HG02870 (cell line): Measurements from ENCODE around the gene GTF3C2.
"Not testable (repeated sequence)": the region's sequence is repeated elsewhere in the genome, so short reads cannot be mapped to it uniquely, and the experiment has no call there.

Source experiments
- ATAC-seq: cut with Tn5 transposase; IDR thresholded peaks from one replicate; pipeline ENCODE4 v1.9.1; 2021; ENCODE audit warnings: mild to moderate bottlenecking, moderate library complexity; ENCODE audit not compliant: unreplicated experiment

The GTF3C2 gene

GRCh38 chr2:27375513-27376099, 19.0 kb upstream of the GTF3C2 start:
- no peak for ATAC-seq

- no peak for ATAC-seq
Measured at GRCh38 chr2:27373567-27373966, 17.0 kb upstream of the GTF3C2 start.

GRCh38 chr2:27372937-27373336, 16.4 kb upstream of the GTF3C2 start:
- ATAC-seq: no peak

- ATAC-seq: peak; percentile 27
Measured at GRCh38 chr2:27370816-27371620, 14.5 kb upstream of the GTF3C2 start.

GRCh38 chr2:27370026-27370815, 13.7 kb upstream of the GTF3C2 start, which contains the start of the genes EIF2B4 and SNX17:
Gene EIF2B4 (minus strand): TSS chr2:27370338. CDS start chr2:27370314, 24 bp downstream.
Gene SNX17 (plus strand): TSS chr2:27370616. CDS start chr2:27370744, 128 bp downstream.
- peak; percentile 87 for ATAC-seq

GRCh38 chr2:27369471-27370025, 13.0 kb upstream of the GTF3C2 start:
- ATAC-seq: peak; percentile 1

GRCh38 chr2:27363933-27364332, 7.4 kb upstream of the GTF3C2 start:
- no peak for ATAC-seq

GRCh38 chr2:27362678-27363420, 6.3 kb upstream of the GTF3C2 start:
- no peak for ATAC-seq

GRCh38 chr2:27356056-27356381, 545 bp downstream of the GTF3C2 start:
- ATAC-seq: peak; percentile 17

- no peak for ATAC-seq
Measured at GRCh38 chr2:27354597-27354927, 2.0 kb downstream of the GTF3C2 start.

- ATAC-seq: no peak
Measured at GRCh38 chr2:27353762-27354596, 2.6 kb downstream of the GTF3C2 start.

- not testable (repeated sequence) for ATAC-seq
Measured at GRCh38 chr2:27353386-27353761, 3.2 kb downstream of the GTF3C2 start.

GRCh38 chr2:27351802-27352598, 4.6 kb downstream of the GTF3C2 start:
- no peak for ATAC-seq

GRCh38 chr2:27350106-27350693, 6.4 kb downstream of the GTF3C2 start:
- no peak for ATAC-seq

GRCh38 chr2:27347641-27348040, 8.9 kb downstream of the GTF3C2 start:
- no peak for ATAC-seq

GRCh38 chr2:27336173-27336572, 20.4 kb downstream of the GTF3C2 start:
- no peak for ATAC-seq

- no peak for ATAC-seq
Measured at GRCh38 chr2:27335311-27335710, 21.3 kb downstream of the GTF3C2 start.

- ATAC-seq: no peak
Measured at GRCh38 chr2:27324720-27325119, 31.8 kb downstream of the GTF3C2 start.
